MM.1S (cell line): ENCODE results near the gene GSAP.

Experiments
- CTCF ChIP-seq: fragments of 300-600 bp; sonication (generic); IDR thresholded peaks from 2 replicates; pipeline ENCODE4 v1.5.1; 2016; ENCODE audit warnings: antibody characterized with exemption, low read length, mixed read lengths
- EZH2phosphoT487 ChIP-seq: fragments of 300-600 bp; sonication (generic); IDR thresholded peaks from 2 replicates; pipeline ENCODE4 v1.6.1; 2018; ENCODE audit warnings: antibody characterized with exemption, low read length

- no peak for TF ChIP-seq CTCF
- TF ChIP-seq EZH2phosphoT487, result no peak
Measured at GRCh38 chr7:77330169-77330882, 85.8 kb downstream of the GSAP start.
